Esophagus muscularis mucosa (tissue), 4 donors: Measurements from ENCODE around the gene ACADS. TPM values are rescaled to one million over a fixed set of nuclear protein-coding genes. Genes with fewer than 3 reads are reported as not detected.

ENCODE experiments used
- DNase-seq: peaks from one replicate; pipeline ENCODE4 v3.0.0-alpha.2; 2017; ENCODE audit errors: extremely low spot score
- H3K27ac ChIP-seq, 4 donors: fragments of 200-600 bp; sonication (generic); replicated peaks in 1 of 4; 1 replicate in 3 of 4; 2 replicates in 1 of 4; pipeline ENCODE4 v1.5.1; 2016 to 2019; ENCODE audit warnings: mild to moderate bottlenecking in 1 of 4
- H3K27me3 ChIP-seq, 4 donors: fragments of 200-600 bp; sonication (generic); one replicate each; pipeline versions ENCODE4 v1.5.1 to v1.6.0; 2016 to 2019
- H3K36me3 ChIP-seq, 4 donors: fragments of 200-600 bp; sonication (generic); one replicate each; pipeline ENCODE4 v1.5.1; 2016 to 2019
- H3K4me1 ChIP-seq, 4 donors: fragments of 200-600 bp; sonication (generic); one replicate each; pipeline ENCODE4 v1.5.1; 2016 to 2019
- H3K4me3 ChIP-seq, 4 donors: fragments of 200-600 bp; sonication (generic); 1 replicate in 2 of 4; 2 replicates in 2 of 4; pipeline ENCODE4 v1.5.1; 2016 to 2019; ENCODE audit warnings: mild to moderate bottlenecking in 4 of 4, moderate library complexity in 1 of 4
- H3K9me3 ChIP-seq, 4 donors: fragments of 200-600 bp; sonication (generic); 1 replicate in 3 of 4; 2 replicates in 1 of 4; pipeline ENCODE4 v1.5.1; 2016 to 2019
- EP300 ChIP-seq: sonication (generic); formaldehyde crosslinking; IDR thresholded peaks from one replicate; pipeline ENCODE4 v1.6.1; 2017; ENCODE audit warnings: antibody characterized with exemption
- POLR2A ChIP-seq: fragments of 450-650 bp; IDR thresholded peaks from one replicate; pipeline ENCODE4 v1.6.1; 2017; ENCODE audit warnings: antibody characterized with exemption, moderate library complexity, mild to moderate bottlenecking, low read depth
- POLR2AphosphoS5 ChIP-seq, 2 donors: sonication (generic); formaldehyde crosslinking; IDR thresholded peaks; one replicate each; pipeline ENCODE4 v1.6.1; 2017; ENCODE audit warnings: antibody characterized with exemption in 2 of 2
- WGBS: methylation state at CpG from one replicate; pipeline ENCODE4 v1.1.5; 2018; 5-methylcytosine and 5-hydroxymethylcytosine counted together
- intact Hi-C: fragments of 100-400 bp; cut with DNase I; formaldehyde crosslinking; loops from one replicate; pipeline ENCODE4 v1.15.1; 2023
- total RNA-seq, 4 donors: library from RNA; depleted of rRNA; stranded (reverse); fragments of >200 nt; gene quantifications; one replicate each; pipeline versions ENCODE4 v1.1.0 to v1.2.1, GENCODE V29; 2016
- TF ChIP-seq, protein P1 (sequence below), 3 experiments: fragments of 200-600 bp in 2 of 3; fragments of 450-650 bp in 1 of 3; sonication (generic) in 2 of 3; IDR thresholded peaks; one replicate each; pipeline ENCODE4 v1.5.1; 2017 to 2019; ENCODE audit warnings: antibody characterized with exemption in 3 of 3, mild to moderate bottlenecking in 2 of 3, moderate library complexity in 1 of 3

Gene ACADS
- total RNA-seq, 4 donors from 2014 or later: 31.6 to 64.2 (median 46.0) TPM

DNA sequence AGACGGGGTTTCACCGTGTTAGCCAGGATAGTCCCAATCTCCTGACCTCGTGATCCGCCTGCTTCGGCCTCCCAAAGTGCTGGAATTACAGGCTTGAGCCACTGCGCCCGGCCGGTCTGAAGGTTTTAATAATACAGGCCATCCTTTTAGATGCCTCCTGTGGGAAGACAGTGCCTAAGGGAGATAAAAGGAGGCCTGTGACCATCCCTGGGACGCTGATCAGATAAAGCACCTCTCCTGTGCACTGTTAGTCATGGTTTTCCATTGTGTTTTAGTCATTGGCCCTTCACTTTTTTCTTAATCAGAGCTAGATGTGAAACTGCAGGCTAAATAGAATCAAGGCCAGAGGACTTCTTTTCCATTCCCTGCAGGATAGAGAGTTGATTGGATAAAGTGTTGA, 7.6 kb upstream of the ACADS start:
- no peak for TF ChIP-seq EP300
- TF ChIP-seq, protein P1, sequence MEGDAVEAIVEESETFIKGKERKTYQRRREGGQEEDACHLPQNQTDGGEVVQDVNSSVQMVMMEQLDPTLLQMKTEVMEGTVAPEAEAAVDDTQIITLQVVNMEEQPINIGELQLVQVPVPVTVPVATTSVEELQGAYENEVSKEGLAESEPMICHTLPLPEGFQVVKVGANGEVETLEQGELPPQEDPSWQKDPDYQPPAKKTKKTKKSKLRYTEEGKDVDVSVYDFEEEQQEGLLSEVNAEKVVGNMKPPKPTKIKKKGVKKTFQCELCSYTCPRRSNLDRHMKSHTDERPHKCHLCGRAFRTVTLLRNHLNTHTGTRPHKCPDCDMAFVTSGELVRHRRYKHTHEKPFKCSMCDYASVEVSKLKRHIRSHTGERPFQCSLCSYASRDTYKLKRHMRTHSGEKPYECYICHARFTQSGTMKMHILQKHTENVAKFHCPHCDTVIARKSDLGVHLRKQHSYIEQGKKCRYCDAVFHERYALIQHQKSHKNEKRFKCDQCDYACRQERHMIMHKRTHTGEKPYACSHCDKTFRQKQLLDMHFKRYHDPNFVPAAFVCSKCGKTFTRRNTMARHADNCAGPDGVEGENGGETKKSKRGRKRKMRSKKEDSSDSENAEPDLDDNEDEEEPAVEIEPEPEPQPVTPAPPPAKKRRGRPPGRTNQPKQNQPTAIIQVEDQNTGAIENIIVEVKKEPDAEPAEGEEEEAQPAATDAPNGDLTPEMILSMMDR (IDR thresholded peaks at IDR 0.05): no peak
- no peak for TF ChIP-seq POLR2AphosphoS5 (IDR thresholded peaks at IDR 0.05)
- no peak for TF ChIP-seq POLR2A

DNA sequence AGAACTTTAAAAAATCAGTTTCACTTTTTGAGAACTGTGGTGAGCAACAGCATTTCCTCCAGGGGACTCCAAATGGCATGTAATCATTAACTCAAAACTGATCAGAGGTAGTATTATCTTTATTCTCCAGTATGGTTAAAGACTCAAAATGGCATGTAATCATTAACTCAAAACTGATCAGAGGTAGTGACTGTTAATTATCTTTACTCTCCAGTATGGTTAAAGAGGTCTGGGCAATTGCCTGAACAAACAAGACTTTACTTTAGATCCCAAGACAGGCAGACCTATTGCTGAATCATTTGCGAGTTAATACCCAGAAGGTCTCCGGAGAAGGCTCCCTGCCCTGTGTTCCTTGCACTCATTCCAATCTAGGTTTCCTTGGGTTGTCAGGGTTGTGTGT, 6.6 kb upstream of the ACADS start:
- no peak overlapping the region for H3K27ac ChIP-seq
- no peaks in the 10 kb centered on the region for H3K27me3 ChIP-seq
- TF ChIP-seq, protein P1 (IDR thresholded peaks at IDR 0.05): no peak
- no peak for TF ChIP-seq POLR2AphosphoS5 (IDR thresholded peaks at IDR 0.05)
- no peak for TF ChIP-seq EP300
- no peak for TF ChIP-seq POLR2A
- H3K9me3 ChIP-seq: no peaks in the 10 kb centered on the region
- 86% methylated on average over 2 of the region's 2 CpGs for WGBS
- intact Hi-C loops: no loop called here
- H3K4me3 ChIP-seq: no peak overlapping the region
- no peak for DNase-seq
- H3K36me3 ChIP-seq: peaks cover 44 to 100% (median 94%) of the 10 kb centered on the region in 4 donors
- peaks cover 6 to 16% (median 11%) of the 10 kb centered on the region in 4 donors for H3K4me1 ChIP-seq

More for the DNA sequence above, 7.6 kb upstream of the ACADS start:
- DNase-seq: no peak
- intact Hi-C loops: no loop called here
- H3K36me3 ChIP-seq: peaks cover 44 to 99% (median 96%) of the 10 kb centered on the region in 4 donors
- H3K4me3 ChIP-seq: no peak overlapping the region
- no peaks in the 10 kb centered on the region for H3K27me3 ChIP-seq
- no peaks in the 10 kb centered on the region for H3K9me3 ChIP-seq
- no peak overlapping the region for H3K27ac ChIP-seq
- peaks cover 6 to 22% (median 17%) of the 10 kb centered on the region in 4 donors for H3K4me1 ChIP-seq
- WGBS: 91% methylated on average over 9 of the region's 9 CpGs

DNA sequence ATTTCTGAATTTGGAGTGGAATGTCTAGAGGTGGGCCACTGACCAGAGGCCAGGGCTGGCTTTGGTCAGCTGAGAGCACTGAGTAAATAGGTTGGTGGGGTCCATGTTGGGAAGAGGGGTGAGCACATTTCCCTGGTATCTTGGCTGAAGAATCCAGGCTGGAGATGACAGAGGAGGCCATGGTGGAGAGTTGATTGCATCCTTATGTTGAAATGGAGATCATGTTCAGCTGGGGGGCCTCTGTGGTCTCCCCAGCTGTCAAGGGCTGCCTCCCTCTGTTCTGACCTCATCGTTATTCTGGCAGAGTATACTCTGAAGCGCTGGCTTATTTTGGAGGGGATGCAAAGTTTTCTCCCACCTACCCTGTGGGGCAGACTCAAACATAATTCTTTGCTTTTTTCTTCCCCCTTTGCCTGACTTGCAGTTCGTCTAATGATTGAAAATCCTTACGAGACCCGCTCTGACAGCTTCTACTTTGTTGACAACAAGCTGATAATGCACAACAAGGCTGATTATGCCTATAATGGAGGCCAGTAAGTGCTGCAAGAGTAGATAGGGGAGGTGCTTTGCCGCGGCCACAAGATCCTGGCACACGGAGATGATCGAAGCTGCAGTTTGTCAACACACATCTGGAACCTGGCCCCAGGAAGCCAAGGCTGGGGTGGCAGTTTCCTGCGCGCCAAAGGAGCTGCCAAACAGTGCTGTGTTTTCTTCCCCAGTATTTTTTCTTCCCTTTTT, 6.0 kb upstream of the ACADS start:
- H3K27ac ChIP-seq: peak overlapping the region in 1 of 4 donors; percentile 10
- H3K9me3 ChIP-seq: no peaks in the 10 kb centered on the region
- no peak overlapping the region for H3K4me3 ChIP-seq
- intact Hi-C loops: loop anchor here (10.0 kb wide), 1 partner anchor 185 kb away; the partner anchor contains the start of gene SPPL3
- H3K27me3 ChIP-seq: no peaks in the 10 kb centered on the region
- peaks cover 44 to 94% (median 89%) of the 10 kb centered on the region in 4 donors for H3K36me3 ChIP-seq
- peaks cover 6 to 17% (median 12%) of the 10 kb centered on the region in 4 donors for H3K4me1 ChIP-seq
- TF ChIP-seq EP300 (no peak), POLR2A (no peak), POLR2AphosphoS5 (IDR thresholded peaks at IDR 0.05) (no peak)
- TF ChIP-seq, protein P1 (IDR thresholded peaks at IDR 0.05): no peak
- 76% methylated on average over 11 of the region's 11 CpGs for WGBS
- no peak for DNase-seq

DNA sequence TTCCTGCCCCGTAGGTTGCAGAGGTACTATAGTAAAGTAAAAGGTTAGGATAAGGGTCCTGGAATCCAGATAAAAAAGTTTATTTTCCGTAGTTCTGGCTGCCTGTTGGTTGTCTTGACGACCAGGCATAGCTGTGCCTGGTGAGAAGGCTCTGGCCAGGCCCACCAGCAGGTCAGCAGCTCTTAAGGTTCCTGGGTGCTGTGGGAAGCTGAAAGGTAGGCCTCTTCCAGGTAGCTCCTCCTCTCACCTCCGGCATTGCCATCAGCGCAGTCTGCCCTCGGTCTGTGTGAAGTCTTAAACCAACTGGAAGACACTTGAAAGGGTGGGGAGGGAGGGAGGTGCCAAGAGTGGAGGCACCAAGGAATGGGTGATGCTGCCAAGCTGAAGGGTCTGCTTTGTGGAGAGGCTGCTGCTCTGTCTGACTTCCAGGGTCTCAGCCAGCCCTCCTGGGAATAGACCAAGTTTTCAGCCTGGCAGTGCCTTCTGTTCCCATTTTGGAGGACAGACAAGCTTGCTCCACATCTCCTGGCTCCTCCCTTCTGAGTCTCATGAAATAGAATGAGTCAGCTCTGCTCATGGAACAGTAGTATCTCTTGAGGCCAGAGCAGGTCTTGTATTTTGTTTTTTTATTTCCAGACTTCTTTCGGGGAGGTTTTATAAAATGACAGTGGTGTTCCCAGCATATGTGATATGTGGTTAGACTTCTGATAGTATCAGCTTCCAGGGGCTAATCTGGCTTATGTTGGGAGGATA, 5.2 kb upstream of the ACADS start:
- H3K27me3 ChIP-seq: no peaks in the 10 kb centered on the region
- H3K4me1 ChIP-seq: peaks cover 12 to 24% (median 20%) of the 10 kb centered on the region in 4 donors
- TF ChIP-seq, protein P1 (IDR thresholded peaks at IDR 0.05): no peak
- TF ChIP-seq POLR2A (no peak), EP300 (no peak), POLR2AphosphoS5 (IDR thresholded peaks at IDR 0.05) (no peak)
- 76% methylated on average over 7 of the region's 7 CpGs for WGBS
- no peak overlapping the region for H3K4me3 ChIP-seq
- peak overlapping the region in 3 of 4 donors; percentile 10 to 35 (median 32) for H3K27ac ChIP-seq
- no peaks in the 10 kb centered on the region for H3K9me3 ChIP-seq
- intact Hi-C loops: loop anchor here (10.0 kb wide), 1 partner anchor 184 kb away; the partner anchor contains the start of gene SPPL3
- no peak for DNase-seq
- peaks cover 44 to 88% (median 83%) of the 10 kb centered on the region in 4 donors for H3K36me3 ChIP-seq
